Measurements from ENCODE around the gene TSPYL1.

DNA sequence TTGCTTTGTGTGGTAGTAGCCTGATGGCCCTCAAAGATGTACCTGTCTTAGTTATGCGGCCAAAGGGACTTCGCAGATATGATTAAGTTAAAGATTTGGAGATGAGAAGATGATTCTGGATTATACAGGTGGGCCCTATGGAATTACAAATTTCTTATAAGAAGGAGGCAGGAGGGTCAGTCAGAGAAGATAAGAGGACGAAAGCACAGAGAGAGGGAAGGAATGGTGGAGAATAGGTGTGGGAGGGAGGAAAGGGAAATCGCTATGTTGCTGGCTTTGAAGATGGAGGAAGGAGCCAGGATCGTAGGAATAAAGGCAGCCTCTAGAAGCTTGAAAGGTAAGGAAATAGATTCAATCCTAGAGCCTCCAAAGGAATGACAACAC, 1.2 kb upstream of the TSPYL1 start:
- no peak for TF ChIP-seq HDGF (IDR thresholded peaks at IDR 0.05; ENCODE audit: borderline replicate concordance)
- TF ChIP-seq ARNT (IDR thresholded peaks at IDR 0.05) = no peak

Measured in HEK293T (cell line).